Measurements from ENCODE around the gene ARHGAP25. TPM values are rescaled to one million over a fixed set of nuclear protein-coding genes. Genes with fewer than 3 reads are reported as not detected.
A peak's percentile ranks its signal among the peaks of the same experiment; 100 is the strongest.

ARHGAP25 gene
- total and polyA plus RNA-seq, 2 donors (not counting 3 experiments of a cell fraction or from before 2014, with no cell fraction given), result 0.50 to 2.0 TPM

GRCh38 chr2:68870215-68870614 is 135.6 kb downstream of the ARHGAP25 start:
- POLR2A ChIA-PET, result no interaction called here

More at GRCh38 chr2:68870215-68870614, 135.6 kb downstream of the ARHGAP25 start:
- DNase-seq (ENCODE audit: low read depth, low spot score), result peak; percentile 70
- Histone ChIP-seq H3K79me2 (ENCODE audit: control insufficient read depth, insufficient read depth, low read length) (no peaks in the 10 kb centered on the region), H3K4me1 (ENCODE audit: control insufficient read depth, extremely low read depth, insufficient read depth, low read length) (peaks cover 8% of the 10 kb centered on the region), H2AFZ (ENCODE audit: low read depth, low read length) (no peak overlapping the region), H4K20me1 (replicated peaks; ENCODE audit: control insufficient read depth, extremely low read depth, insufficient read depth, low read length) (no peaks in the 10 kb centered on the region), H3K9me3 (replicated peaks; ENCODE audit: control insufficient read depth, insufficient read depth, low read length) (no peaks in the 10 kb centered on the region), H3K27me3 (ENCODE audit: control insufficient read depth in 2 of 2, insufficient read depth in 2 of 2, low read length in 2 of 2) (no peaks in the 10 kb centered on the region), H3K9me1 (replicated peaks; ENCODE audit: control insufficient read depth, extremely low read depth, insufficient read depth, low read length) (no peaks in the 10 kb centered on the region), H3K9ac (replicated peaks; ENCODE audit: extremely low read depth, insufficient read depth, low read length) (peak overlapping the region; percentile 17), H3K27ac (ENCODE audit: insufficient read depth, low read depth, low read length) (peak overlapping the region; percentile 39), H3K36me3 (ENCODE audit: control insufficient read depth in 2 of 2, extremely low read depth in 1 of 2, insufficient read depth in 2 of 2, low read length in 2 of 2) (no peaks in the 10 kb centered on the region), H3K4me3 (replicated peaks in 1 of 3; ENCODE audit: insufficient read depth in 1 of 3, low read depth in 1 of 3, low read length in 3 of 3) (no peak overlapping the region), H3K4me2 (ENCODE audit: insufficient read depth, low read length) (peak overlapping the region; percentile 32)
- dilution Hi-C loops (cut with MboI; ENCODE audit: extremely low pct_ligation_motif_present, low sequenced_read_pairs), result no loop called here
- intact Hi-C loops (cut with micrococcal nuclease), result loop anchor here (1.0 to 2.0 kb wide), 2 partner anchors 21 to 37 kb away; no protein-coding TSS in a partner anchor
- FAIRE-seq, result peak; percentile 85
- TF ChIP-seq JUN (IDR thresholded peaks at IDR 0.05; ENCODE audit: borderline replicate concordance, insufficient read depth, insufficient read length, low read depth), result peak; percentile 77
- TF ChIP-seq FOS (IDR thresholded peaks at IDR 0.05; ENCODE audit: borderline replicate concordance, insufficient read depth, low read length), result peak; percentile 83
- no peak for TF ChIP-seq MYC (IDR thresholded peaks at IDR 0.05; ENCODE audit: low read depth, low read length)
- no peak for TF ChIP-seq CTCF (IDR thresholded peaks at IDR 0.05; ENCODE audit: extremely low read depth in 1 of 2, insufficient read depth in 1 of 2, low read depth in 1 of 2, low read length in 2 of 2)
- peak; percentile 34 for TF ChIP-seq POLR2AphosphoS5 (IDR thresholded peaks at IDR 0.05; ENCODE audit: insufficient read depth, low read depth, low read length)
- no peak for TF ChIP-seq POLR2A (IDR thresholded peaks at IDR 0.05; ENCODE audit: low read depth, low read length)
- TF ChIP-seq MAX (IDR thresholded peaks at IDR 0.05; ENCODE audit: insufficient read depth, insufficient read length), result no peak
- TF ChIP-seq EZH2 (IDR thresholded peaks at IDR 0.05; ENCODE audit: borderline replicate concordance, low read depth, low read length, severe bottlenecking), result no peak
- no peak for TF ChIP-seq GATA2 (IDR thresholded peaks at IDR 0.05; ENCODE audit: insufficient read depth, insufficient read length, low read depth, low read length)
- CTCF ChIA-PET, result interaction anchor here (0.7 to 1.6 kb wide), 5 partner anchors 20 to 161 kb away, joined by 3 to 9 read pairs (median 4); no protein-coding TSS in a partner anchor
- no TSS peak for BruUV-seq (replicated peaks)

Data from endothelial cell of umbilical vein (primary cell).